ENCODE measurements around the gene SERPINB10.

SERPINB10 gene

DNA sequence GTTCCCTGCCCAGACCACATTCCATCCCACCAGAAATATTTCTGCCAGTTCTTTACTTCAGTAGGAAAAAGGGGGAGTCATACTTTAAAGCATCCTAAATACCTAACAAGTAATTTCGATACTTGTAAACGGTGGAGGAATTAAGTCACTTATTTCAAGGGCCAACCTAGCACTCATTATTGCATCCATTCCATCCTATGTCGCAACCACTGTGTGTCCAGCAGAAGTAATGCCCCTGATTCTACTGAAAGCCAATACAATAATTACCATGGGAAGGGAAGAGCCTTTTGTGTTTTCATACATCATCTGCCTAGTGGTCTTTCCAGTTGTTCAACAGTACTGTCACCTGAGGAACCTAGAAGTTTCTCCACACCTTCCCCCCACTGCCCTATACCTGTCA is 74.6 kb downstream of the SERPINB10 start:
- no peak for DNase-seq

Measured in fibroblast of skin of abdomen (primary cell).